LNCaP clone FGC (cell line): ENCODE results near the gene NVL.

Experiments used
- DNase-seq: peaks from one replicate; pipeline ENCODE4 v3.0.0-alpha.2; 2011; ENCODE audit warnings: low read depth
- H3K4me3 ChIP-seq: 2 replicates; pipeline ENCODE4 v1.5.1; 2011; ENCODE audit warnings: mild to moderate bottlenecking, low read depth, low read length, control low read depth
- TF ChIP-seq, protein P1 (sequence below): IDR thresholded peaks from 2 replicates; pipeline ENCODE4 v1.5.1; 2012; ENCODE audit warnings: mild to moderate bottlenecking; ENCODE audit not compliant: control insufficient read depth, insufficient read depth; ENCODE audit errors: extremely low read depth

Gene NVL

DNA sequence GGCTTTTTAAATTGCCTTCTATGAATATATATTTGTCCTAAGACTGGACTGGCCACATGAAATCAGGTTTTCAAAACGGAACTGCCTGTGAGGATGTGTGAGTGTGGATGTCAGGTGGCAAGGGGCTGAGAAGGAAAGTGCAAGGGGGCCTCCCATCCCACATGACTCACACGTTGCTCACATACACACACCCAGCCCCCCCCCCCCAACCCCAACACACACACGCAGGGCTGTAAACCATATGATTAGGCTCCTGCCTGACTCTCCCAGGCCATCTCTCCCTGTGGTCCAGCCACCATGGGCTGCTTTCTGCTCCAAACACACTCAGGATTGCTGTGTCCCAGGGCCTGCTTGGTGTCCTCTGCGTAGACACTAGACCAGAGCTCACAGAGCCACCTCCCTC, 124.5 kb downstream of the NVL start:
- TF ChIP-seq, protein P1, sequence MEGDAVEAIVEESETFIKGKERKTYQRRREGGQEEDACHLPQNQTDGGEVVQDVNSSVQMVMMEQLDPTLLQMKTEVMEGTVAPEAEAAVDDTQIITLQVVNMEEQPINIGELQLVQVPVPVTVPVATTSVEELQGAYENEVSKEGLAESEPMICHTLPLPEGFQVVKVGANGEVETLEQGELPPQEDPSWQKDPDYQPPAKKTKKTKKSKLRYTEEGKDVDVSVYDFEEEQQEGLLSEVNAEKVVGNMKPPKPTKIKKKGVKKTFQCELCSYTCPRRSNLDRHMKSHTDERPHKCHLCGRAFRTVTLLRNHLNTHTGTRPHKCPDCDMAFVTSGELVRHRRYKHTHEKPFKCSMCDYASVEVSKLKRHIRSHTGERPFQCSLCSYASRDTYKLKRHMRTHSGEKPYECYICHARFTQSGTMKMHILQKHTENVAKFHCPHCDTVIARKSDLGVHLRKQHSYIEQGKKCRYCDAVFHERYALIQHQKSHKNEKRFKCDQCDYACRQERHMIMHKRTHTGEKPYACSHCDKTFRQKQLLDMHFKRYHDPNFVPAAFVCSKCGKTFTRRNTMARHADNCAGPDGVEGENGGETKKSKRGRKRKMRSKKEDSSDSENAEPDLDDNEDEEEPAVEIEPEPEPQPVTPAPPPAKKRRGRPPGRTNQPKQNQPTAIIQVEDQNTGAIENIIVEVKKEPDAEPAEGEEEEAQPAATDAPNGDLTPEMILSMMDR = no peak
- no peak for DNase-seq
- H3K4me3 ChIP-seq = no peak overlapping the region

DNA sequence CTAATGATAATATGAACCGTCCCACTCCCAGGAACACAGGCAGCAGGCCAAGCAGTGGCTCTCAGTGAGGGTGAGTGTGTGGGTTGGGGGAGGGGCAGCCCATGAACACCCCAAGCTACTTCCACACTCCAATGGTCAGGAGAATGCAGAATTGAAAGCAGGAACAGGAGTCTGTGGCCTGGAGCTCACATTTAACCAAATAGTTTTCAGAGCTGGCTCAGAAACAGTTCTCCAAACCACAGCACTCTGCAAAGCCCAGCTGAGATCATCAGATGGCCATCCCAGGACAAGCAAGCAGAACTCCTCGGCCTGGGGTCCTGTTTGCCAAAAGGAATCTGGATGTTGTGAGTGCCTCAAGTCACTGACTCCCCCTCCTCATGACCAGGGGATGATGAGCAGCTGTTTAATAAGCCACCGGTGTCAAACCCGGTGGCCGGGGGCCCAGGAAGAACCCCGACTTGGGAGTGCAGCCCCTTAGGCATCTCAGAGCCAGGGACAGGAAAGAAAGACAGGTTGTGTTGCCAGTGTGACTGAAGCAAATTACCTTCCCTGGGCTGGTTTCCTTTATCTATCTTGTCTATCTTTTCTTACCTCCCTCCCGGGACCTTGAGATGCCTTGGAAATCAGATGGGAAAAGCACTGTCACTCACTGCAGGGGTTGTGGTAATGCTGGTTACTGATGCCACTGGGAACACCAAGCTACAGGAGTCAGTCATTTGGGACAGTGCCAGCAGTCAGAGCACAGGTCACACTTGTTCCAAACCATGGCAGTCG, 126.5 kb downstream of the NVL start:
- no peak overlapping the region for H3K4me3 ChIP-seq
- peak; percentile 76 for DNase-seq
- TF ChIP-seq, protein P1 = no peak

DNA sequence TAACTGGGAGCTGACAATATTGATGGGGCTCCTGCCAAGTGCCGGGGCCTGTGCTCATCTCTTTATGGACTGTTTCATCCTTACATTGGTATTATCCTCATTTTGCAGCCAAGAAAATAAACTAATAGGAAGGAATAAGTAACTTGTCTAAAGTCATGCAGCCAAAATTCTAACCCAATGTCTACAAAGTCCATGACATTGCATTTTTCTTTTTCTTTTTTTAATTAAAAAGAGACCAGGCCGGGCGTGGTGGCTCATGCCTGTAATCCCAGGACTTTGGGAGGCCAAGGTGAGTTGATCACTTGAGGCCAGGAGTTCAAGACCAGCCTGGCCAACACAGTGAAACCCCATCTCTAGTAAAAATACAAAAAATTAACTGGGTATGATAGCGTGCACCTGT, 128.1 kb downstream of the NVL start:
- no peak for DNase-seq

GRCh38 chr1:224201383-224201782, 128.6 kb downstream of the NVL start:
- DNase-seq = no peak
- TF ChIP-seq, protein P1 = no peak
- no peak overlapping the region for H3K4me3 ChIP-seq

More for the DNA sequence above, 128.1 kb downstream of the NVL start:
- no peak overlapping the region for H3K4me3 ChIP-seq
- TF ChIP-seq, protein P1 = no peak

DNA sequence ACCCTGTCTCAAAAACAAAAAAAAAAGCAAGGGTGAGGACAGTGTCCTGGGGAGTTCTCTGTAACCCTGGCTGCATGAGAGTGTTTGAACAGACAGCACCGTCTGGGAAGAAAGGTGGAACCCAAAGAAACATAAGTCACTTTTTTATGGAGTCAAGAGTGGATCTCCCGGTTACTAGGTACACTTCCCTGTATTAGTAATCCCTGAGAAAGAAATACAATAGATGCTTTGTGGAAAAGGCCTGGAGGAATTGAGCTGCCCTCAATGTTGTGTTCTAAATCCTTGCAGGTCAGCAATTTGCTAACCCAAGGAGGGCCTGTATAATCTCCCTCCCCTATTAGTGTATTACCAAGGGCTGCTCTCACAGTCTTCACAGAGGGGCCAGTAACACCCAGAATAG, 130.3 kb downstream of the NVL start:
- TF ChIP-seq, protein P1 = no peak
- H3K4me3 ChIP-seq = no peak overlapping the region
- DNase-seq = no peak

DNA sequence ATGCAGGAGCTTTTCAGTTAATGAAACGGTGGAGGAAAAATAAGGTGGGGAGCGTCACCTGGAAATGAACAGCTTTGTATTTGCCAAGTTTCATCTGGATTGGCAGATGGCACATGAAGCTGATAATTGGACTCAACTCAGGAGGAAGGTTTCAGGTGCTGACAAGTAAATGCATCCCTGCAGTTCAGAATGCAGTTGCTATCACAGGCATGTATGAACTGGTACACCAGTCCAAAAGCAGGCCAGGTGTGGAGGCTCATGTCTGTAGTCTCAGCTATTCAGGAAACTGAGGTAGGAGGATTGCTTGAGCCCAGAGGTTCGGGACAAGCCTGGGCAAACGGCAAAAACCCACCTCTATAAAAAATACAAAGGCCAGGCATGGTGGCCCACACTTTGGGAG, 131.4 kb downstream of the NVL start:
- H3K4me3 ChIP-seq = no peak overlapping the region
- TF ChIP-seq, protein P1 = no peak
- no peak for DNase-seq
